Endothelial cell of umbilical vein (primary cell): ENCODE results near the gene BCL3.

Experiments
- CTCF ChIP-seq, 2 donors: IDR thresholded peaks; 1 replicate in 1 of 2; 2 replicates in 1 of 2; pipeline ENCODE4 v1.5.1; 2011; ENCODE audit warnings: low read length in 2 of 2, mild to moderate bottlenecking in 2 of 2, moderate library complexity in 2 of 2, control low read depth in 1 of 2, inconsistent platforms in 1 of 2, low read depth in 1 of 2; ENCODE audit not compliant: insufficient read depth in 1 of 2; ENCODE audit errors: extremely low read depth in 1 of 2
- EZH2 ChIP-seq: IDR thresholded peaks from 2 replicates; pipeline ENCODE4 v1.6.1; 2012; ENCODE audit warnings: borderline replicate concordance, low read depth, mild to moderate bottlenecking, moderate library complexity, low read length, inconsistent platforms; ENCODE audit not compliant: severe bottlenecking
- GATA2 ChIP-seq: IDR thresholded peaks from 2 replicates; pipeline ENCODE4 v1.7.0; 2011; ENCODE audit warnings: low read depth, mild to moderate bottlenecking, moderate library complexity, mixed read lengths, low read length; ENCODE audit not compliant: insufficient read length, insufficient read depth
- JUN ChIP-seq: IDR thresholded peaks from 2 replicates; pipeline ENCODE4 v1.6.1; 2011; ENCODE audit warnings: borderline replicate concordance, low read depth; ENCODE audit not compliant: insufficient read length, insufficient read depth
- MAX ChIP-seq: IDR thresholded peaks from 2 replicates; pipeline ENCODE4 v1.6.1; 2011; ENCODE audit not compliant: insufficient read depth, insufficient read length
- MYC ChIP-seq: IDR thresholded peaks from one replicate; pipeline ENCODE4 v1.6.1; 2011; ENCODE audit warnings: mild to moderate bottlenecking, low read depth, low read length
- POLR2A ChIP-seq: IDR thresholded peaks from 2 replicates; pipeline ENCODE4 v1.6.1; 2012; ENCODE audit warnings: low read depth, mild to moderate bottlenecking, control low read depth, low read length
- POLR2AphosphoS5 ChIP-seq: IDR thresholded peaks from 2 replicates; pipeline ENCODE4 v1.6.1; 2012; ENCODE audit warnings: low read depth, mild to moderate bottlenecking, control low read depth, low read length, moderate library complexity; ENCODE audit not compliant: insufficient read depth

- TF ChIP-seq EZH2 (no peak), CTCF (IDR thresholded peaks at IDR 0.05; ENCODE audit: extremely low read depth in 1 of 2, insufficient read depth in 1 of 2, low read depth in 1 of 2, low read length in 2 of 2) (no peak), POLR2A (no peak), MAX (no peak), GATA2 (no peak), JUN (no peak), POLR2AphosphoS5 (no peak), MYC (no peak)
These were observed 51.3 kb downstream of the BCL3 start for GRCh38 chr19:44799627-44800346.
